K562 (cell line): Measurements from ENCODE around the gene PBX1. TPM values are rescaled to one million over a fixed set of nuclear protein-coding genes. Genes with fewer than 3 reads are reported as not detected.

ENCODE experiments used
- ATAC-seq: fragments of 200-7000 bp; cut with Tn5 transposase; 3 replicates; pipeline ENCODE4 v1.9.1; 2020; ENCODE audit warnings: moderate library complexity
- BruUV-seq: library from RNA; stranded (reverse); fragments of 400-500 nt; replicated peaks from 2 replicates; lab custom pipeline; 2021; lab: Mats Ljungman, UMichigan
- CTCF ChIA-PET: fragments of 300-600 bp; formaldehyde crosslinking; extraction: SDS; loops from one replicate; lab custom pipeline; 2021; ENCODE audit warnings: low intra/inter-chr PET ratio; lab: Yijun Ruan, JAX
- POLR2A ChIA-PET: fragments of 300-600, 350-650 bp; sonication (Branson Sonifier 250); formaldehyde crosslinking; extraction: SDS; loops from one replicate; lab custom pipeline; 2021; ENCODE audit warnings: antibody characterized with exemption, inconsistent platforms; lab: Yijun Ruan, JAX
- DNase-seq, 4 experiments: peaks; one replicate each; pipeline versions ENCODE4 v3.0.0 to v3.0.0-alpha.2; 2011 to 2018; ENCODE audit warnings: low spot score in 3 of 4, mixed read lengths in 3 of 4; ENCODE audit errors: extremely low read depth in 1 of 4
- FAIRE-seq: peaks from 2 replicates; lab custom pipeline; 2011; peaks lifted over from hg19 to GRCh38; lab: Jason Lieb, UNC
- H2AFZ ChIP-seq: 2 replicates; pipeline ENCODE4 v1.6.0; 2011; ENCODE audit warnings: low read depth, low read length, control low read depth, inconsistent platforms
- H3K27ac ChIP-seq: fragments of 200-600 bp; 3 replicates; pipeline ENCODE4 v1.8.0; 2011; ENCODE audit warnings: low read depth, mild to moderate bottlenecking, control low read depth, inconsistent platforms, low read length, moderate library complexity, mixed read lengths; ENCODE audit errors: extremely low read depth
- H3K27me3 ChIP-seq, 2 experiments: fragments of 300-600 bp in 1 of 2; 2 replicates in 1 of 2; 3 replicates in 1 of 2; pipeline versions ENCODE4 v1.6.0 to v1.8.0; 2011; ENCODE audit warnings: inconsistent platforms in 2 of 2, low read length in 2 of 2, mild to moderate bottlenecking in 1 of 2, mixed read lengths in 1 of 2, moderate library complexity in 1 of 2; ENCODE audit not compliant: control insufficient read depth in 2 of 2, insufficient read depth in 2 of 2
- H3K36me3 ChIP-seq: fragments of 300-600 bp; 3 replicates; pipeline ENCODE4 v1.8.0; 2011; ENCODE audit warnings: mild to moderate bottlenecking, low read length, inconsistent platforms; ENCODE audit not compliant: control insufficient read depth, insufficient read depth
- H3K4me1 ChIP-seq, 2 experiments: fragments of 200-600 bp in 1 of 2; replicated peaks in 1 of 2; 2 replicates in 1 of 2; 3 replicates in 1 of 2; pipeline versions ENCODE4 v1.5.1 to v1.8.0; 2011; ENCODE audit warnings: inconsistent platforms in 2 of 2, low read length in 2 of 2, mild to moderate bottlenecking in 1 of 2, mixed read lengths in 1 of 2, moderate library complexity in 1 of 2; ENCODE audit not compliant: control insufficient read depth in 2 of 2, insufficient read depth in 2 of 2
- H3K4me2 ChIP-seq: 2 replicates; pipeline ENCODE4 v1.6.1; 2011; ENCODE audit warnings: low read length, control low read depth, inconsistent platforms, mixed read lengths; ENCODE audit not compliant: insufficient read depth
- H3K4me3 ChIP-seq: fragments of 200-600 bp; sonication (generic), shearing (Covaris generic); 2 replicates; pipeline ENCODE4 v1.5.1; 2016; ENCODE audit warnings: control low read depth, inconsistent platforms
- H3K79me2 ChIP-seq: fragments of 200-600 bp; 3 replicates; pipeline ENCODE4 v1.8.0; 2011; ENCODE audit warnings: low read length, inconsistent platforms; ENCODE audit not compliant: control insufficient read depth, insufficient read depth
- H3K9ac ChIP-seq, 2 experiments: 2 replicates each; pipeline versions ENCODE4 v1.6.0 to v1.6.1; 2011; ENCODE audit warnings: low read depth in 2 of 2, low read length in 2 of 2, control low read depth in 1 of 2, inconsistent platforms in 1 of 2, mild to moderate bottlenecking in 1 of 2, mixed read lengths in 1 of 2; ENCODE audit not compliant: insufficient read depth in 1 of 2
- H3K9me1 ChIP-seq: one replicate; pipeline ENCODE4 v1.6.0; 2011; ENCODE audit warnings: inconsistent platforms, mild to moderate bottlenecking, low read length, moderate library complexity; ENCODE audit not compliant: control insufficient read depth, insufficient read depth
- H3K9me3 ChIP-seq: replicated peaks from 2 replicates; pipeline ENCODE4 v1.5.1; 2011; ENCODE audit warnings: low read depth, low read length, inconsistent platforms; ENCODE audit not compliant: control insufficient read depth, insufficient read depth
- H4K20me1 ChIP-seq: replicated peaks from 2 replicates; pipeline ENCODE4 v1.6.1; 2011; ENCODE audit warnings: low read length, inconsistent platforms, mixed read lengths; ENCODE audit not compliant: control insufficient read depth, insufficient read depth
- ARID4B ChIP-seq: sonication (generic); formaldehyde crosslinking; IDR thresholded peaks from 2 replicates; pipeline ENCODE4 v1.8.0; 2022; ENCODE audit warnings: mild to moderate bottlenecking, missing genetic modification reagents
- WGBS: fragments of 100-300 bp; shearing (Covaris generic); methylation state at CpG from one replicate; pipeline ENCODE4 v1.1.6; 2016; ENCODE audit warnings: low coverage, mixed read lengths; ENCODE audit not compliant: insufficient coverage; ENCODE audit errors: missing lambda C conversion rate; 5-methylcytosine and 5-hydroxymethylcytosine counted together
- in situ Hi-C: fragments of 300-500 bp; cut with MboI; formaldehyde crosslinking; loops from 4 replicates; pipeline ENCODE4 v1.15.0; 2018; ENCODE audit warnings: inconsistent platforms, mixed read lengths
- intact Hi-C: fragments of 100-400 bp; cut with micrococcal nuclease; formaldehyde crosslinking; loops from 2 replicates; pipeline ENCODE4 v1.14.2; 2022
- polyA plus RNA-seq, 8 experiments: library from polyadenylated mRNA; depleted of rRNA in 4 of 8; stranded (reverse) in 5 of 8; unstranded in 3 of 8; fragments of >200 nt; fragmentation: Nextera tagmentation in 2 of 8; fragmentation: Illumina TruSeq in 1 of 8; extraction: Ambion mirVana in 2 of 8; extraction: Trizol in 1 of 8; gene quantifications; 2 replicates each; pipeline versions ENCODE4 v1.2.1 to v1.2.3, GENCODE V29; 2011 to 2014; ENCODE audit warnings: inconsistent platforms in 1 of 8, missing spikeins in 1 of 8
- total RNA-seq, 7 experiments: library from RNA; depleted of rRNA in 6 of 7; stranded (reverse); fragments of >200 nt in 6 of 7; fragmentation: Illumina TruSeq in 2 of 7; extraction: Trizol in 2 of 7; gene quantifications; 2 replicates each; pipeline versions ENCODE4 v1.2.1 to v1.2.3, GENCODE V29; 2011 to 2021; ENCODE audit warnings: low replicate concordance in 1 of 7

The PBX1 gene
- total and polyA plus RNA-seq, 9 of the 15 experiments (the other 6 are each of a cell fraction or from before 2014, with no cell fraction given), result 0.03 to 0.62 (median 0.17) TPM

GRCh38 chr1:164644774-164645644 lies 86.0 kb downstream of the PBX1 start:
- CTCF ChIA-PET, result no interaction called here
- in situ Hi-C loops, result no loop called here
- intact Hi-C loops, result no loop called here

More at GRCh38 chr1:164644774-164645644, 86.0 kb downstream of the PBX1 start:
- Histone ChIP-seq H3K27ac (no peak overlapping the region), H3K36me3 (no peaks in the 10 kb centered on the region), H3K4me1 (no peaks in the 10 kb centered on the region), H3K9ac (no peak overlapping the region), H3K4me2 (no peak overlapping the region), H3K27me3 (peaks cover 11 to 13% of the 10 kb centered on the region in 2 experiments; a peak in 3 of 5 replicates), H2AFZ (no peak overlapping the region), H4K20me1 (no peaks in the 10 kb centered on the region), H3K9me3 (no peaks in the 10 kb centered on the region), H3K9me1 (no peaks in the 10 kb centered on the region), H3K4me3 (no peak overlapping the region), H3K79me2 (no peaks in the 10 kb centered on the region)
- DNase-seq (no peak), FAIRE-seq (no peak), ATAC-seq (no peak)
- WGBS, result under 1% methylated on average over 6 of the region's 6 CpGs
- POLR2A ChIA-PET, result no interaction called here
- BruUV-seq, result no TSS peak
- TF ChIP-seq ARID4B, result no peak
